Stimulated activated CD4-positive, alpha-beta T cell treated with anti-CD3 and anti-CD28 coated beads, TNF-alpha, amount 100 ng/mL, for 4 hours (primary cell): ENCODE measurements around the gene PHLDB3.
"Not testable (repeated sequence)": the region's sequence is repeated elsewhere in the genome, so short reads cannot be mapped to it uniquely, and the experiment has no call there.

ENCODE experiments used
- DNase-seq, 3 experiments: peaks; one replicate each; pipeline ENCODE4 v3.0.0-alpha.2; 2020; ENCODE audit warnings: low read depth in 3 of 3

PHLDB3 gene

DNA sequence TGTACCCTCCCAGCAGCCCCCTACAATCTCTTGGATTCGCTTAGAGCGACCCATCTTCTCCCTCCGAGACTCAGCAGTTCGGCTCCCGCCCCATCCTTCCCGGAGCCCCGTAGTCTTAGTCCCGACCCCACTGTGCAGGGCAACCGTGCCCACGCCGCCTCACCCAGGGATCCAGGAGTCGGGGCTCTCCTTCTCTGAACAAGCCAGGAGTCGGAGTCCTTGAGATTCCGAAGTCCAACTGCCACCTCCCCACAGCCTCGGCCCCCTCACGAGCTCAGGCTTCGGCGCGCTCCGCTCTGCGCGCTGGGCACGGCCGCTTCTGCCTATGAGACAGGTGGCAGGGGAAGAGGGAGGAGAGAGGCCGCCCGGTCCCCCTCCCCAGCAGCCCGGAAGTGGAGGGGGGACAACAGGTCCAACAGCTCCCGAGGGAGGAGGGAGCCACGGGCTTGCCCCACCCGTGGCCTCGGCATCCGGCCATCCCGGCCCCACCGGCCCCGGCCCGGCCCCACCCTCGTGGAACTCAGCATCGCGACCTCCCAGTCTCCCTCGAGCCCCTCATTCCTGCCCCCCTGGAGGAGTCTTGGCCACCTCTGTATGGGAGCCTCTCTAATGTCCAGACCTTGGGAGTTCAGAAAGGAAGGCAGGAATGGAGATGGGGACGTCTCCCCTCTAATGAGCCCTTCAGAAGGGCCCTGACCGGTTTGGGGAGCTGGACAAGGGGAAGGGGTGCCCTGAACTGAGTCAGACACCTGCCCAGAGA is at the start of gene PHLDB3:
Gene PHLDB3 (minus strand): TSS at position 321 of the 760 bp plus-strand sequence. CDS start 628 bp downstream, outside the sequence.
- peak in 2 of 3 experiments; percentile 22 to 31 for DNase-seq

DNA sequence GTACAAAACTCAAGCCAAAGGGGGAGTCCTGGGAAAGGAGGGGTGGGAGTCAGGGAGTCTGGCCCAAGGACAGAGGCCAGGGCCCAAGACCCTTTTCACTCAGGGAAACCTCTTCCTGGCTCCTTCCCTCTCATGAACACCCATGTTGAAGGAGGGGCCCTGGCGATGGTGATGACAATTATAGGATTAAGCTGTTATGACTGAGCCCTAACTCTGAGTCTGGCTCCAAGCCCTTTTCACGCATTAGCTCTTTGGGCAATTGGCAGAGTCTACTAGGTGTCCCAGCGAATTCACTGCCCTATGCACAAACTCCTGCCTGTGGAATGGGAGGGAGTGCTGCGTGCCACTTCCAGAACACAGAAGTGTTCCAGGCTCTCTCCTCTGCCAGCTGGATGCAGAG is 49.1 kb upstream of the PHLDB3 start:
- no peak for DNase-seq

DNA sequence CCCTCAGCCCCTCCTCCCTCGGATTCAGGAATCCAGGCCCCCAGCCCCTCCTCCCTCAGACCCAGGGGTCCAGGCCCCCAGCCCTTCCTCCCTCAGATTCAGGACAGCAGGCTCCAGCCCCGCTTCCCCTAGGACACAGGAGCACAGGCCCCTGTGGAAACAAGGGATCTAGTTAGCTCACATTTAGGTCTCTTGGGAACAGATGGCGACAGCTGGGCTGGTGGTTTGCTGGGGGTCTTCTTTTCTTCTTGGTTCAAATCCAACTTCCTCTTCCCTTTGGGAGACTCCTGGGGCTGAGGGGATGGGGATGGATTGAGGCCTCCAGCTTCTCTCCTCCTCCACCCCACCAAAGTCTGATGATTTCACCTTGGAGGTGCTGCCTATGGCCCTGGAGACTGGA is 48.1 kb upstream of the PHLDB3 start:
- no peak for DNase-seq

DNA sequence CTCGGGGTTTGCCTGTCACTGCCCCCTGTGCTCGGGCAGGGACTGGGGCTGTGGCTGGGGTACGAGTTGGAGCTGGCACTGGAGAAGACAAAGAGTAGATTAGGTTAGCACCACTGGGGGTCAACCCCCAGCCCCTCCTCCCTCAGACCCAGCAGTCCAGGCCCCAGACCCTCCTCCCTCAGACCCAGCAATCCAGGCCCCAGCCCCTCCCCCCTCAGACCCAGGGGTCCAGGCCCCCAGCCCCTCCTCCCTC is 47.6 kb upstream of the PHLDB3 start:
- DNase-seq = no peak

DNA sequence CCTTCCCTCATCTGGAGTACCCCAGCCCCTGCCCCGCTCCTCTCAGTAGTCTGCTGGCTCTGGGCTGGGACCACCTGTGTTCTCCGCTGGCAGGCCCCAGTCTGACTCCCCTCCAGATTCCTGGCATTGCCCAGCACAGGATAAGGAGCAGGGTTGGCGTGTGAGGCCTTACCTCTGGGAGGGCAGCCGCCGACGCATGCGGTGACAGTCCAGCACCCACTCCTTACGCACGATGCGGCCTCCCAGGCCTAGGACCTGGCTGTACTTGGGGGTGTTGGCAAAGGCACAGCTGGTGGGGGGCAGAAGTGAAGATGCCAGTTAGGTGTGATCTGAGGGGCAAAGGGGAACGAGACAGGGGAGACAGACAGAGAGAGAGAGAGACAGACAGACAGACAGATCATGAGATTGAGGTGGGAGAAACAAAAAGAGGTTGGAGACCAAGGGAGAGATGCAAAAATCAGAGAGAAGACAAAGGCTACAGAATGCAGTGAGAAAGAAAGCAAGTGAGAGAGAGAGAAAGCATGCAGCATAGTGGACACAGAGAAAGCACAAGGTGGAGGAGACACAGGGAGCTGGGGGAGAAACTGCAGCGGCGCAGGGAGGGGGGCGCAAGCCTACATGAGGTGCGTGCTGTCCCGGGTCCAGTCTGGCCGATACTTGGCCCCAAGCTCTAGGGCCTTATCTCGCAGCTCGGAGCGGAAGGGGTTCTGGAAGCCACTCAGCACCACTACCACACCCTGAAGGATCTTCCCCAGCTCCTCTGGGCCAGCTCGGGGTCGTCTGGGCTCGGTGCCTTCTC is 47.1 kb upstream of the PHLDB3 start:
- DNase-seq = no peak

DNA sequence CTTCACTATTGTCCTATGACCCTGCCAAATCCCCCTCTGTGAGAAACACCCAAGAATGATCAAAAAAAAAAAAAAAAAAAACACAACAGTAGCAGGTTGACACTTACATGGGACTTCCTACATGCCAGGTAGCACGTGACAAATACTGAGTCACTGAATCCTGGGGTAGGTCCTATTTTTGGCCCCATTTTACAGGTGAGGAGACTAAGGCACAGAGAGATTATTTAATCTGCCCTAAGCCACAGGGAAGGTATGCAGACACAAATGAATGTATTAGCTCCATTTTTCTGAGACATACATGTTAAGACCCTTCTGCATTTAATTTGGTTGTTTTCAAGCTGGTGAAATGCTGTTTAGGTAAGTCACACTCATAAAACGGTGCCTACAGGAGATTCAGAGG is 44.2 kb upstream of the PHLDB3 start:
- DNase-seq = no peak

DNA sequence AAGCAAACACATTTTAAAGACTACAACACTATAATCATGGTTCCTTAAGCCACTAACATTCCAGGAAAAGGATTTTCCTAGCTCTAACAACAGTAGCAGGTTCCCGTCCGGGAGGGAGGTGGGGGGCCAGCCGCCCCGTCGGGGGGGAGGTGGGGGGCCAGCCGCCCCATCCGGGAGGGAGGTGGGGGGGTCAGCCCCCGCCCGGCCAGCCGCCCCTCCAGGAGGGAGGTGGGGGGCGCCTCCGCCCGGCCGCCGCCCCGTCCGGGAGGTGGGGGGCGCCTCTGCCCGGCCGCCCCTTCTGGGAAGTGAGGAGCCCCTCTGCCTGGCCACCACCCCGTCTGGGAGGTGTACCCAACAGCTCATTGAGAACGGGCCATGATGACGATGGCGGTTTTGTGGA is 43.4 kb upstream of the PHLDB3 start:
- DNase-seq = not testable (repeated sequence)

DNA sequence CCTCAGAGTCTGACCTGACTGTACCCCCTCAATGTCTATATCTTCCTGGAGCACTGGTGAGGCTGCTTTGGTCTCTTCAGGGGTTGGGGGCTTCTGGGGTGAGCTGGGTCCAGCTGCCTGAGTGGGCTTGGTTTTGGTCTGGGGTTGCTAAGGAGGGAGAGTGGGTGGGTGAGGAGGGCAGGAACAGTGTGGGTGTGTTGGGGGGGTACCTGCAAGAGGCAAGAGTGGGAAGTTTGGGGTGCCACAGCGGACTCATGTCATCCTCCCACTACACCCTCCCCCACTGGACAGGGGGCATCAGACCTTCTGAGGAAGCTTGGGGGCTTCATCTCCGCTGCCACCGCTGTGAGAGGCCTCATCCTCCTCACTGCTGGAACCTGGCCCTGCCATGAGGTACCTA is 42.0 kb upstream of the PHLDB3 start:
- no peak for DNase-seq

DNA sequence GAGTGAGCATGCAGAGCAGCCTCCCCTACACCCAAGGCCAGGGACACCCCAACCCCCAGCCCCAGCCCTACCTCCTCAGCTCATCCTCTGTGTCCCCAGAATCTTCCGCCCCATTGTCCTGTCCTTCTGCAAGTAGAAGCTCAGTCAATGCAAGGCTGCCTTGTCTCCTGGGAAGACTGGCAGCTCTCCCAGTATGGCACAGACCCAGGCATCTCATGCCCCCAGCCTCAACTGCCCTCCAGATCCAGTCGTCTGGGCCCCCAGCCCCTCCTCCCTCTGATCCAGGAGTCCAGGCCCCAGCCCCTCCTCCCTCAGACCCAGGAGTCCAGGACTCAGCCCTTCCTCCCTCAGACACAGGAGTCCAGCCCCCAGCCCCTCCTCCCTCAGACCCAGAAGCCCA is 41.4 kb upstream of the PHLDB3 start:
- no peak for DNase-seq

DNA sequence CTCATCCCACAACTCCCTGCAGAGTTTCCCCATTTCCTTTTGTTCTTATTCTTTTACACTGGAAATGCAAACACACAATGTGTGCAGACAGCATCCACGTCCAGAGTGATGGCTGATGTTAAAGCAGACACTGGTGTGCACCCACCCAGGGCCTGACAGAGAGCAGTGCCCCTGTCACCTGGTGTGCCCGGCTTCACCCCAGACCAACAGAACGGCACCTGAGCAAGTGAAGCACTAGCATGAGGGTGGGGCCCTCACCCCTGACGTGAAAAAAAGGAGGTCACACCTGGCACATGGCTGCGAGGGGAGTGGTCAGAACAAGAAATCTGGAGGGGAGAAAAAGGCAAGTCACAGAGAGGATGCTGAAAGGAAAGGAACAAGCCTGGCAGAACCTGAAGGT is 40.7 kb upstream of the PHLDB3 start:
- no peak for DNase-seq

DNA sequence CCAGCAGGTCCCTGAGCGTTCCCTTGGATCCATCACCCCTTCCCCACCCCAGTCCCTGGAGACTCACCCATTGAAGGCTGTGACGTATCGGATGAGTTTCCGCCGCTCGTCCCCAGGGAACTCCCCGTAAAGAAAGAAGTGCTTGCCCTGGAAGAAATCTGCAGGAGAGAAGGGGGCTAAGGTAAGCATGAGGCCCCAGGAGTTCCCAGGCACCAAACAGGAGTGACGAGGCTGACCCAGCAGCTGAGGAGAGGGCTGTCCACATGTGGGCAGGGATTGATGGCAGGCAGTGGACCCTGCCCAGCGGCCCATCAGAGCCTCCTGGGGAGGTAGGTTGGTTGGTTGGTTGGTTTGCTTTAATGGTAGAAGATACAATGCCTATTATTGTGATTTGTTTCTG is 39.5 kb upstream of the PHLDB3 start:
- DNase-seq = no peak

DNA sequence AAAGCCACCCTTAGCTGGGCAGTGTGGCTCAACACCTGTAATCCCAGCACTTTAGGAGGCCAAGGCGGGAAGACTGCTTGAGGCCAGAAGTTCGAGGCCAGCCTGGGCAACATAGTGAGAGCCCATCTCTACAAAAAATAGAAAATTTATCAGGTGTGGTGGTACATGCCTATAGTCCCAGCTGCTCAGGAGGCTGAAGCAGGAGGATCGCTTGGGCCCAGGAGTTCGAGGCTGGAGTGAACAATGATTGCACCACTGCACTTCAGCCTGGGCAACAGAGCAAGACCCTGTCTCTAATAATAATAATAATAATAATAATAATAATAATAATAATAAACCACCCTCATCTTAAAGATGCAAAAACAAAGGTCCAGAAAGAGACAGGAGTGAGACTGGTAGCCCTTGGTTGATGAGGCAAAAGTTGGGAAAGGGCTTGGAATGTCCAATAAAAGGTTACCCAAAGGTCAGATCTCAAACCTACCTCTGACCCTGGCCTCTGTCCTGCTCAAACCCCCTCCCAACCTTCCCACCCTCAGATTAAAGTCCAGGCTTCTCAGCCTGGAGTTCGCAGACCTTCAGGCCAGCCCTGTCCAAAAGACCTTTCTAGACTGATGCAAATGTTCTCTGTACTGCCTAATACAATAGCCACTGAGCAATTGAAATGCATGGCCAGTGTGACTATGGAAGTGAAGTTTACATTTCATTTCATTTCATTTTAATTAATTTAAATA is 37.5 kb upstream of the PHLDB3 start:
- no peak for DNase-seq

DNA sequence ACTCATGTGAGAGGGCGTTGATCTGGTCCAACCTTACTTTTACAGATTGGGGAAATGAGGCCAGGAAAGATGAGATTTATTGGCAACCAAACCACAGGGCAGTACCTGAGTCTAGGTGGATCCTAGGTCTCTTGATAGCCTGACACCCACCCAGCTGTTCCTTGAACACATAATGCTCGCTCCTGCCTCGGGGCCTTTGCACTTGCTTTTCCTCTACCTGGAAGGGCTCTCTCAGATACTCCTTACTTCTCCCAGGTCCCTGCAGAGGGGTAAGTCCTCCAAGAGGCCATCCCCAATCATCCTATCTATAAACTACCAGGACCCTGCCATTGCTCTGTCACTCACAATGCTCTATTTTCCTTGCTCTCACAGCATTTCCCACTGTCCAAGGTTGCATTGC is 35.8 kb upstream of the PHLDB3 start:
- no peak for DNase-seq

DNA sequence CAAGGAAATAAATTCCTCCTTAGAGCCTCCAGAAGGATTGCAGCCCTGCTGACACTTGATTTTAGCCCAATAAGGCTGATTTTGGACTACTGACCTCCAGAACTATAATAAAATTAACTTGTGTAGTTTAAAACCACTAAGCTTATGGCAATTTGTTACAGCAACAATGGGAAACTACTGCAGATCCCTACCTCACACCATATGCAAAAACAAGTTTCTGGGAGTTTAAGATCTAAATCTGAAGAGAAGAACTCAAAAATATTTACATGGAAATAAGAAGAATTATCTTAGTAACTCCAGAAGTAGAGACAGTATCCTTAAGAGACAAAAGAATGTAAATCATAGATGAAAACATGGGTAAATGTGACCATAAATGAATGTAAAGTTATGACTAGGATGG is 34.4 kb upstream of the PHLDB3 start:
- DNase-seq = no peak

DNA sequence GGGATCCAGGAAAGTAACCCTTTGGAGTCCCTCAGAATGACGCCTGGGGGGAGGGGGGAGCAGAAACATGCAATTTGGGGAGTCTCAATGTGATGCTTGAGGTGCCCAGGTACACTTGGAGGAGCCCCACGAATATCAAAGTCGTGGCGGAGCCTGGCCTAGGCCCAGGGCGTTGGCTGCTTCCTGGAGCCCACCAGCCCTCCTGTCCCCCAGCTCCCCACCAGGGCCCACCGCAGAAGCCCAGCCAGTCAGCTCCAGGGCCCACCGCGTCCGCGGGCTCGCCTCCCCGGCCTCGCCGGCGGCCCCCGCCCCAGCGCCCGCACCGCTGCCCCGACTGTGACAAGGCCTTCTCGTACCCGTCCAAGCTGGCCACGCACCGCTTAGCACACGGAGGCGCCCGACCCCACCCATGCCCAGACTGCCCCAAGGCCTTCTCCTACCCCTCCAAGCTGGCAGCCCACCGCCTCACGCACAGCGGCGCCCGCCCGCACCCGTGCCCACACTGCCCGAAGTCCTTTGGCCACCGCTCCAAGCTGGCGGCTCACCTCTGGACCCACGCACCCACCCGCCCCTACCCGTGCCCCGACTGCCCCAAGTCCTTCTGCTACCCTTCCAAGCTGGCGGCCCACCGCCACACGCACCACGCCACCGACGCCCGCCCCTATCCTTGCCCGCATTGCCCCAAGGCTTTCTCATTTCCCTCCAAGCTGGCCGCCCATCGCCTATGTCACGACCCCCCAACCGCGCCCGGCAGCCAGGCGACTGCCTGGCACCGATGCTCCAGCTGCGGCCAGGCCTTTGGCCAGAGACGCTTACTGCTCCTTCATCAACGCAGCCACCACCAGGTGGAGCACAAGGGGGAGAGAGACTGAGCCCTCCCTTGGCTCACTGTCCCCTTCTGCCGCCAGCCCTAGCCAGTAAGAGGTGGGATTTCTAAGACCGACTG is 30.5 kb upstream of the PHLDB3 start:
- no peak for DNase-seq

DNA sequence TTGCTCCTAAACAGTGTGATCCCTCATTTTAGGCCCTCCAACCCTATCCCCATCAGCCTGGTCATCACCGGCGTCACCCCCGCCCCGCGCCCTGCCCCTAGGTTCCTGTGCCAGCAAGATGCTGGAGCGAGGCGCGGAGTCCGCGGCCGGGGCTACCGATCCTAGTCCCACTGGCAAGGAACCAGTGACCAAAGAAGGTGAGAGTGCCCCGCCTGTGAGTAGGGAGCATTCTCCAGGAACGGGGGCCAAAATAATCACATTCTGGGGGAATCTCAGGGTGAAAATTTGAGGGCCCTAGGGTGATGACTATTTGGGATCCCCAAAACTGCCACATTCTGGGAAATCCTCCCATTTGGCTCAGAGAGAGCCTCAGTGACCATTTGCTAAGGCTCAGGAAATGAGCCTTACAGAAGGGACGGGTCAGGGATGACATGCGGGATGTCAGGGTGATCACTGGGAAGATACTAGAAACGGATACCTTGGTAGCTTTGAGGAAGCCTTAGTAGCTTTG is 29.8 kb upstream of the PHLDB3 start:
- DNase-seq = no peak

DNA sequence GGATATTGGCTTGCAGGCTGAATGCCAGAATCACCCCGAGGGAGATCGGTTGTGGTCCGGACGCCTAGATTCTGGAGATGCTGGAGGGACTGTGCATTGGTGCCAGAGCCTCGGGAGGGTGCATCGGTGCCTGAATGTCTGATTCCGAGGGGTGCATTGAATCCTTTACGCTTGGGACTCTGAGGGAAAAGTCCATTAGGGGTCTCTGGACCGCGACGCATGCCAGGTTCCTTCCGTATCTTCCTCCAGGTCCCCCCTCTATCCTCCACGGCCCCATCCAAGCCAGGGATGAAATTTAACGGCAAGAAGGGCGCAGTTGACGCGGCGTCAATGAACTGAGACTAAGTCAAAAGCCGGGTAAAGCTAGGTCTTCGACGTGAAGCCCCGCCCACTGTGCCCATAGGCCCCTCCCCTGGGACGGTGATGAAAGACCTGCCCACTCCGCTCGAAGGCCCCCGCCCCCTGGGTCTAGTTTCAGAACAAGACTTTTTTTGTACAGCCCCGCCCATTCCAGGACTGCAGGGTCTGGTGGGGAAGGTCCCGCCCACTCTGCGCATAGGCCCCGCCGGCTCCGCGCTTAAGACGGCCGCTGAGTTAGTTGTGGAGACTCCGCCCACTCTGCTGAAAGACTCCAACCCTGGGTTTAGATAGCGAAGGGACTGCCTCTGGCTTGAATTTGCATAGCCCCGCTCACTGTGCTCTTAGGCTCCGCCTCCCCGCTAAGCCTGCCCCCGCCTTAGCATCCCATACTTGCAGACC is 29.2 kb upstream of the PHLDB3 start:
- peak; percentile 87 to 88 (median 88) for DNase-seq

DNA sequence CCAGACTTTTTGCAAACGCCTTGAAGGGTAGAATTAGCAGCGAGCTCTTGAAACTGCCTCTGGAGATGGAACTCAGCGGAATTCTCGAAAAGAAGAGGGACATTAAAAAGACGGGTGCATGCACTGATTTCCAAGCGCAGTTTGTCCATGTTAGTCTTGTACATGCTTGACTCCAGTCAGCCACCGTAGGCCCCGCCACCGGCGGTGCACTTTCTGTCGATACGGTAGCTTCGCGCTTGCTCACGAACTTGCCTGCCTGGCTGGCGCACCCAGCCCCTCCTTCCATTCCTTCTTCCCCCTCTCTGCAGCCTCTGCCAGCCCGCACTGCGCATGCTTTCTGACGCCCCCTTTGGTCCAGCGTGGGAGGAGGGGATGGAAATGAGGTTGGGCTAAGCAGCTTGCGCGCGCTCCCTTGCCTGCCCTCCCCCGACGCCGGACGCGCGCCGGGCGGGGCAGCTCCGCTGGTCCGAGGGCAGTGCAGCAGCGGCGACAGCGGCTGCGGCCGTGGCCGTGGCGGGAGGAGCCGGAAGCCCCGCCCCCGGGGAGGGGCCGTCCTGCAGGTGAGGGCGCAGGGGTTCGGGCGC is 28.5 kb upstream of the PHLDB3 start, which contains the start of gene ZNF575:
Gene ZNF575 (plus strand): TSS at position 227 of the 584 bp plus-strand sequence. CDS start 1,235 bp downstream, outside the sequence.
- DNase-seq = peak; percentile 66 to 78 (median 77)

DNA sequence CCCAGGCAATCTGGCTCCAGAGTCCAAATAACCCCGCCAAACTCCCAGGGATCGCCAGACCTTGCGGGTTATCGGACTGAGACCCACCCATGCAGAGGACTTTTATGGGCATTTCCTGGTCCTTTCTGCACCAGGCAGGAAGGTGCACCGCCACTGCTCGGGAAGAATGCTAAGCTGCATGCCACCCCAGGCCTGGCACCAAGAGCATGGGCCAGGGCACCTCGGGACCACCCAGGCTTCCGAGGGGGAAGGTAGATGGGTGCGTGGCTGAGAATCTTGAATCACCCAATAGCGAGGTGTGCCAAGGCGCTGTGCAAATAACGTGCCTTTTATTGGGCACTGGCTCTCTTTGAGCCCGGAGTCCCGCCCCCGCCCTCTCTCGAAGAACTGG is 28.0 kb upstream of the PHLDB3 start:
- DNase-seq = no peak
